GM19455 (cell line): Measurements from ENCODE around the gene IL17RD.

ENCODE experiments used
- ATAC-seq: cut with Tn5 transposase; IDR thresholded peaks from one replicate; pipeline ENCODE4 v1.9.1; 2021; ENCODE audit not compliant: unreplicated experiment

IL17RD gene

GRCh38 chr3:57131210-57131588 lies 34.0 kb downstream of the IL17RD start:
- ATAC-seq: no peak

DNA sequence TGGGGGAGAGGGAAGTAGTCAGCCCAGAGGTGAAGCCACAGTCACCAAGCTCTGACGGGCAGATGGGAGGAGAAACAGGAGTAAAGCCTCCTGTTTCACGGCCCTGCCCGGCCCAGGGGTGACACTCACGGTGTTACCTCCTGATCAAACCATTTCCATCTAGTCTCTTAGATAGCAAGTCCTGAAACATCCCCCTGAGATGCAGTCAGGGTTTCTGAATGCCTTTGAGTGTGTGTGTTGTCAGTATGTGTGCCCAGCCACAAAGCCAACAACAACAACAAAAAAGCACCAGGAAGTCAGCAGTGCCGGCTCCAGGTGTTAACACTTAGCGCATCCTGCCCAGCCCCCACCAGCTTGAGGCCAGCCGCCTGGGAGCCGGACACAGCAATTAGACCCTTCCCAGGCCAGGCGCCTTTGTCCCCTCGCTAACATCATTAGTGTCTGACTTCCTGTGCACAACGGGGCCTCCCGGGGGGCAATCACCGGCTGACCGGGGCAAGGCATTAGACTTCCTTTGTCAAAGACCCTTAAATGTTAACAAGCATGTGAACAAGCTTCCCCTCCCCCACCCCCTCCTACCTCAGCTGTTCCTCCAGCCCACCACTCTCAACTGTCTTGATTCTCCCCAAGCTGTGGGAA lies 34.5 kb downstream of the IL17RD start:
- no peak for ATAC-seq

- no peak for ATAC-seq
Measured at GRCh38 chr3:57128826-57129667, 36.1 kb downstream of the IL17RD start.

DNA sequence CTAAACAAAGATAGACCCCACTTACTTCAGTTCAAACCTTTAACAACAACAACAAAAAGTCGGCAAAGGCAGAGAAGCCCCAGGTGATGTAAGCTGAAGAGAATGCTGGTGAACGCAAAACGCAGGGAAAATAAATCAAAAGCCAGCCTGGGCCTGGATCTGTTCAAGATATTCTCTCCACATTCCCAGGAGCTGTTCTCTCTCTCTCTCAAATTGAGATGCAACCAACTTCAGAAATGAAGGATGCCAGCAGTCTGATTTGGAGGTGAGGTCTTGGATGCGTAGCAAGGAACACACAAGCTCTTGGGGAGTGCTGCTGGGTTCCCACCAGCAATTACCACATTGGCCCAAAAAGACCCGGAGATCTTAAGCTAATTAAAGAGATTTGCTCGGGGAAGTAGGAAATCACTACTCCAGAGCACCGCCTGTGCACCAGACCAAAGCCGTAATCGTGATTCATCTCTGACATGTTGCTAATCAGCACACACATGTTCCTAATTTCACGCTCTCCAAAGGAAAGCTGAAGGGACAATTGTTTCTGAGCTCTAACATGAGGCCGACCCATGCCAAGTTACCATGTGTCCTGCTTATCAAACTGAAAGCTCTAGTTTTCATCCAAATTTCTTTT lies 37.1 kb downstream of the IL17RD start:
- ATAC-seq: no peak

- no peak for ATAC-seq
Measured at GRCh38 chr3:57126244-57126643, 38.9 kb downstream of the IL17RD start.

GRCh38 chr3:57120451-57121174 lies 44.5 kb downstream of the IL17RD start:
- no peak for ATAC-seq

DNA sequence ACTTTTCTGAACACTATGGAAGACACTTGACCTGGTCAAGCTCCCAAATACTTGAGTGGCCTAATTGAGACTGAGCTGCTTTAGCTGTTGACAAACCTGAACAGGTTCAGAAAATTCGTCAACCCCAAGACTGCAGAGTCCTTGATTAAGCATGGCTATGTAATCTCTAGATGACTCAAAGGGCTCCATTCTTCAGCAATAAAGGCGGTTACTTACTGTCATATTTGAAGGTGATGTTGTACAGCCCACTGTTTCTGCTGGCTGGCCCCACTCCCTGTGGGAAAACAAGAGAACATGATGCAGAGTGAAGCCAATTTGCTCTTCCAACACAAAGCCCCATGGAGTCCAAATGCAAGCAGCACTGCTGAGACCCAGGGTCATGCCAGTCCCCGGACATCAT lies 45.1 kb downstream of the IL17RD start:
- ATAC-seq: no peak

DNA sequence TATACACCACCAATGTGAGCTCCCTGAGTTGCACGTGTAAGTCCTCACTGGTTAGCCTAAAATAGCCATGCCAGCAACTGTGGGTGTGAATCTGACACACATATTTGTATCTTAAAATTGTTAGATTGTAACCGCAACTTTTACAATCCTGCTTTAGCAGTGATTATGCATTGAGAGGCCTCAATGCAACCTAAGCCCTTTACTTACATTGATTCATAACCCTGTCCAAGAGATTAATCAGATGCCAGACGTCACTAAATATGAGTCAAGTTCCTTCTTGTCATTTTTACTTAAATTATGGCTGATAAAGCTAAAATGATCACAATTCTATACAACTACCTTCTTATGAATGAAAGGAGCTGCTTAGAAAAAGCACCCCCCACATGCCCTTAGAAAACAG lies 46.9 kb downstream of the IL17RD start:
- ATAC-seq: no peak

- ATAC-seq: no peak
Measured at GRCh38 chr3:57116501-57116900, 48.7 kb downstream of the IL17RD start.

GRCh38 chr3:57112206-57112605 lies 52.9 kb downstream of the IL17RD start:
- ATAC-seq: no peak

- ATAC-seq: no peak
Measured at GRCh38 chr3:57110798-57111197, 54.4 kb downstream of the IL17RD start.

DNA sequence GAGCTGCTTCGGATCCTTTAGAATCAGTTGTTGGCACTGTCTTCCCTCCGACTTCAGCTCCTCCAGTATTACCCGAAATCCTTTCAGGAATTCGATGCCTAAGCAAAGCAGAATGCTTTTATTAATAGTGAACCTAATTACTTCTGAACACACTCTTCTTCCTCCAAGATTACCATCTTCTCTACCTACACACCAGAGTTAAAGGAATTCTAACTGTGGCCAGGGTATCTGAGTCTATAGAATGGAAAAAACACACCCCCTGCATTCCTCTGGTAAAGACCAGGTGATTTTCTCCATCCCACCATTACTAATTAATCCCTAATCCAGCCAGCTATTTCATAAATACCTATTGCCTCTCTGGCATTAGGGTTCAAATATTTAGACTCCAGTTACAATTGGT lies 54.9 kb downstream of the IL17RD start:
- no peak for ATAC-seq

- no peak for ATAC-seq
Measured at GRCh38 chr3:57109437-57110199, 55.5 kb downstream of the IL17RD start.

DNA sequence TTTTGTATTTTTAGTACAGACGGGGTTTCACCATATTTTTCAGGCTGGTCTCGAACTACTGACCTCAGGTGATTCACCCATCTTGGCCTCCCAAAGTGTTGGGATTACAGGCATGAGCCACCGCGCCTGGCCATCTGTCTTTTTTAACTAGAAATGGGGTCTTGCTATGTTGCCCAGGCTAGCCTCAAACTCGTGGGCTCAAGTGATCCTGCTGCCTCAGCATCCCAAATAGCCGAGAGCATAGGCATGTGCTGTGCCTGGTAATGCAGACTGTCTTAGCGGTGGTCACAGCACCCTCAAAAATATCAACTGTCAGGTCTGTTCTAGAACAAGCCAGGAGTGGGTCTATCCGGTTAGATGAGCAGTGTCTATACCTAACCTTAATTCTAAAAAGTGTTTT lies 56.5 kb downstream of the IL17RD start:
- no peak for ATAC-seq

DNA sequence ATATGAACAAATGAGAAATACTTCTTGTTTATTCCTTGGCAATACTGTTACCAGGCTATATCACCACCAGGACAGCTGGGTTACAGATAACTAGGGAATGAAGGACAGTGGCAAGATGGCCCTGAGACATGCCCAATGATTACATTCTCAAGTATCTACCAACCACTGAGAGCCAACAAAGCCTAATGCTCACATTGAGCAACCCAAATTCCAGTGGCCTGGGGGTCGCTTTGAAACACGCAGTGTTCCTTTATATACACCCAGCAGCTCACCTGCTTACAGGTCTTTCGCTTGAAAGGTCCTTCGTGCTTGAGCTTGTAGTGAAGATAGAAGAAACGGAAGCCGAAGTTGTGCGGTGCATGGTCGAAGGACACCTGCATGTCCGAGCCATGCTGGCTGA lies 59.6 kb downstream of the IL17RD start:
- ATAC-seq: no peak

DNA sequence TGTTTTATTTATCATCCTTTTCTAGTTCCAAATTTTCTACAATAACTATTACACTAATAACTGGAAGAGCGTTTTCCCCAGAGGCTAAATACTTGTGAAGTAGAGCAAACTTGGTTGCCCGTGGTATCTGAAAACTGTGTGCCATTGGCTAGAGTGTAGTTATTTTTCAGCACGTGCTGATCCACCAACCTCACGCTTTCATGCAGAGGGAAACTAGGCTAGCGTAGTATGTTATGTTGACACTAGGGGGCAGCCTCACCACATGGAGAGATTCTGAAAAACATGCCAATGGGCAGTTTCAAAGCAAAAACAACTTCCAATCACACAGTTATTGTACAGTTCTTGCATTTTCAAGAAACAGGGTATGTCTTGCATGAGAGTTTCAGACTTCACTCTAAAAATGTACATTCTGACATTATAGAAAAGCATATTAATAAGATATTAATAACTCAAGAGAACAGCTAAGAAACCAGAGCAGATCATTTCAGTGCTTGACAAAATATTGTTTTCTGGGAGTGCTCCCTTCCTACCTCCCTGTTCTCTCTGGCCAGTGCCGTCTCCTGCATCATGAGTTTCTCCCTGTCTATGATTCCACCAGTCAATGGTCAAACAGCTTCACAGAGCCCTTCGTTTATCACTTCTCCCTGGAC lies 65.0 kb downstream of the IL17RD start:
- ATAC-seq: peak; percentile 75

GRCh38 chr3:57098418-57099310 lies 66.5 kb downstream of the IL17RD start:
- no peak for ATAC-seq

- no peak for ATAC-seq
Measured at GRCh38 chr3:57097536-57097935, 67.6 kb downstream of the IL17RD start.

DNA sequence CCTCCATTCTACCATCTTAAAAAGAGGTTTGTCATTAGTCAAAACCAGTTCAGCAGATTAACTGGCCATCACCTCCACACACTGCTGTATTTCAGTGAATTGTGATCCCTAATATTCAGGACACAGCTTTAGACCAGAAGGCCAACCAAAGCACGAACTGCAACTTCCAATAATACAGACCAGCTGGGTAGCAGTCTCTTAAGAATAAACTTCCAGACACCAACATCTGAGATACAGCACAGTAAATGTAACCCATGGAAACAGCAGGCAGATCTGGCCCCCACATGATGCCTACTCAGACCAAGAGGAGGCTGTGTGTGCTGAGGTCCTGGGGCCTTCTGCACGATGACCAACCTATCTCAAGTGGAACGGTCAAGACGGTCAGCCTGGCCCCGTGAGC lies 69.8 kb downstream of the IL17RD start:
- ATAC-seq: no peak
